SJCRH30 (cell line): Measurements from ENCODE around the gene SIRPA. TPM values are rescaled to one million over a fixed set of nuclear protein-coding genes. Genes with fewer than 3 reads are reported as not detected.
"Not testable (repeated sequence)": the region's sequence is repeated elsewhere in the genome, so short reads cannot be mapped to it uniquely, and the experiment has no call there.

ENCODE experiments used
- DNase-seq, 2 experiments: peaks; one replicate each; pipeline ENCODE4 v3.0.0-alpha.2; 2015 to 2020
- H3K27ac ChIP-seq: fragments of 250-450 bp; sonication (Bioruptor Pico); 2 replicates; pipeline ENCODE4 v1.5.1; 2020; ENCODE audit warnings: mild to moderate bottlenecking, moderate library complexity
- H3K27me3 ChIP-seq: fragments of 250-450 bp; sonication (Bioruptor Pico); 2 replicates; pipeline ENCODE4 v1.5.1; 2020; ENCODE audit warnings: mild to moderate bottlenecking, moderate library complexity
- H3K36me3 ChIP-seq: fragments of 250-450 bp; sonication (Bioruptor Pico); 2 replicates; pipeline ENCODE4 v1.5.1; 2020; ENCODE audit warnings: mild to moderate bottlenecking, moderate library complexity
- H3K4me1 ChIP-seq: fragments of 250-450 bp; sonication (Bioruptor Pico); 2 replicates; pipeline ENCODE4 v1.5.1; 2020; ENCODE audit warnings: mild to moderate bottlenecking, moderate library complexity
- H3K4me3 ChIP-seq: fragments of 250-450 bp; sonication (Bioruptor Pico); 2 replicates; pipeline ENCODE4 v1.5.1; 2020; ENCODE audit warnings: mild to moderate bottlenecking, moderate library complexity
- H3K9me3 ChIP-seq: fragments of 250-450 bp; sonication (Bioruptor Pico); replicated peaks from 2 replicates; pipeline ENCODE4 v1.5.1; 2020; ENCODE audit warnings: mild to moderate bottlenecking, moderate library complexity
- total RNA-seq: library from RNA; depleted of rRNA; stranded (reverse); fragments of >200 nt; shearing (Covaris generic); gene quantifications from 2 replicates; pipeline ENCODE4 v1.2.3, GENCODE V29; 2014

SIRPA gene
- total RNA-seq, 1 experiment from 2014 or later, result 0.93 TPM

GRCh38 chr20:1918491-1919165 lies 23.4 kb downstream of the SIRPA start:
- Histone ChIP-seq H3K27ac (no peak overlapping the region), H3K9me3 (no peaks in the 10 kb centered on the region), H3K36me3 (no peaks in the 10 kb centered on the region), H3K27me3 (no peaks in the 10 kb centered on the region), H3K4me3 (no peak overlapping the region), H3K4me1 (no peaks in the 10 kb centered on the region)
- no peak for DNase-seq

DNA sequence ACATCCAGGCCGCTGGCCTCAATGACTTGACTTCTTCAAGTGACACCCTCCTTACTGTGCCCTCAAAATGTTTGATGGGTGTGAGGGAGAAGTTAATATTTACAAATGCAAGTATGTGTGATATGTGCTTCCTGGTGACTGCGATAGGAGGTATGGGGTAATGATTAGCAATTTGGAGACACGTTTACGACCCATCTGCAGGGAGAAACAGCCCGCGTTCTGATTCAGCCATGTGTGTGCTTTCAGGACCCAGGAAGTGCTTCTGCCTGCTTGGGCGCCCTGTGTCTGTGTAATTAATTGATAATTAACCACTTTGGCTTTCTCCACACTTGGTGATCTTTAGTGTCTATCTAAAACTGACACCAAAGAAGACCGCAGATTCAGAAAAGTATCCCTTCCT lies 25.0 kb downstream of the SIRPA start:
- H3K27ac ChIP-seq, result no peak overlapping the region
- H3K4me3 ChIP-seq, result no peak overlapping the region
- H3K4me1 ChIP-seq, result no peaks in the 10 kb centered on the region
- H3K9me3 ChIP-seq, result no peaks in the 10 kb centered on the region
- DNase-seq, result no peak
- H3K27me3 ChIP-seq, result no peaks in the 10 kb centered on the region
- no peaks in the 10 kb centered on the region for H3K36me3 ChIP-seq

GRCh38 chr20:1920826-1921225 lies 25.6 kb downstream of the SIRPA start:
- no peak for DNase-seq
- H3K9me3 ChIP-seq, result no peaks in the 10 kb centered on the region
- H3K36me3 ChIP-seq, result no peaks in the 10 kb centered on the region
- H3K4me1 ChIP-seq, result no peaks in the 10 kb centered on the region
- H3K27ac ChIP-seq, result no peak overlapping the region
- H3K27me3 ChIP-seq, result no peaks in the 10 kb centered on the region
- H3K4me3 ChIP-seq, result no peak overlapping the region

DNA sequence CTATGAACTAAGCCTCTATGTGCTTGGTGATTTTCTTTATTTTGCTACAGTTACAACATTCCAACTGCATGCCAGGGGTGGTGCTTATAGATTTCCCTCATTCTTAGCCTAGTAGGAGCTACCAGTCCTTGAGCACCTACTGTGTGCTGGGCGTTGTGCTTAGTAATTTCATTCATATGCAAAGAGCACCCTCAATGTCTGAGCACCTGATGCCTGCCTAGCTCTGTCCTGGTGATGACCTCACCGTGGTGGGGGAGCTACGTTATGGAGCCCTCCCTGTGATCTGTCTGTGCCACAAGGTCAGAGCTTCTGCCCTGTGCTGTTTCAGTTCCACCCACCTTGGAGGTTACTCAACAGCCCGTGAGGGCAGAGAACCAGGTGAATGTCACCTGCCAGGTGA lies 26.8 kb downstream of the SIRPA start:
- not testable (repeated sequence) for H3K9me3 ChIP-seq, H3K27me3 ChIP-seq, H3K4me3 ChIP-seq, H3K36me3 ChIP-seq, H3K4me1 ChIP-seq, H3K27ac ChIP-seq, DNase-seq

- no peaks in the 10 kb centered on the region for H3K27me3 ChIP-seq
- H3K4me1 ChIP-seq, result no peaks in the 10 kb centered on the region
- H3K9me3 ChIP-seq, result no peaks in the 10 kb centered on the region
- H3K36me3 ChIP-seq, result no peaks in the 10 kb centered on the region
- H3K27ac ChIP-seq, result no peak overlapping the region
- H3K4me3 ChIP-seq, result no peak overlapping the region
- no peak for DNase-seq
These were observed 27.6 kb downstream of the SIRPA start for GRCh38 chr20:1922786-1923185.

- no peak overlapping the region for H3K4me3 ChIP-seq
- H3K27me3 ChIP-seq, result no peaks in the 10 kb centered on the region
- H3K9me3 ChIP-seq, result no peaks in the 10 kb centered on the region
- H3K36me3 ChIP-seq, result no peaks in the 10 kb centered on the region
- DNase-seq, result no peak
- H3K27ac ChIP-seq, result no peak overlapping the region
- H3K4me1 ChIP-seq, result no peaks in the 10 kb centered on the region
These were observed 30.0 kb downstream of the SIRPA start for GRCh38 chr20:1924910-1925861.

DNA sequence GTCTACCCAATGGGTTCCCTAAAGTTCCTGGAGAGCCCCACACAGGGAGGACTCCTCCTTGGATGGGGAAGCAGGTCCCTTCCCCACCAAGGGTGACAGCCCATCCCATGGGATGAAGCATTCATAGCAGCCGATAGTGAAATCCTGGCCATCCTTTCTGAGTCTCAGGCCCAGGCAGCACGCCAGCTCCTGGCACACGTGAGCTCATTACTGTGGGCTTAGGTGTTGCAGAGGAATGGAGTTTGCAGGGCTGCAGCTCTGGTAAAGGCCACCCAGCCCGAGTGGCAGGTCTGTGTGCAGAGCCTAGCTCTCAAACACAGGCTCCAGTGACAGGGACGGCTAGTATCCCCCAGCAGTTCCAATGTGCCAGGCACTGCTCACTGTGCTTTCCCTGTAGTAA lies 31.0 kb downstream of the SIRPA start:
- Histone ChIP-seq H3K4me1 (no peaks in the 10 kb centered on the region), H3K27me3 (no peaks in the 10 kb centered on the region), H3K9me3 (no peaks in the 10 kb centered on the region), H3K4me3 (no peak overlapping the region), H3K36me3 (no peaks in the 10 kb centered on the region), H3K27ac (no peak overlapping the region)
- DNase-seq, result no peak

DNA sequence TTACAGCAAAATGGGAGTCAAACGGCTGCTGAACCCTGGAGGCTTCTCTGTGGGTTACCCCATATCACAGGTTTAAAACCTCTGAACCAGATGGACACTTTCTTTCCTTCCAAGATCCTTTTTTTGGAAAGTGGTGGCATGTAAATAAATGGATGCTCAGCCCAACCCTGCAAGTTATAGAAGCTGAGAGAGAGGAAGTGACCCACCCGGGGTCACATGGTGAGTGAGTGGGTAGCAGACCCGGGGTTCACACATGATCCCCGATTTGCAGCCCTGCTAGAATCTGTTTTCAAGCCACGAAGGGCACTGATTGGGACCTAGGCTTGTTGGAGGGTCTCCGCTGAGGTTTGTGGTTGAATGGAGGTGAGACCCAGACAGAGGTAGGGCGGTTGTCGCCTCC lies 32.0 kb downstream of the SIRPA start:
- no peak overlapping the region for H3K27ac ChIP-seq
- DNase-seq, result no peak
- no peaks in the 10 kb centered on the region for H3K36me3 ChIP-seq
- H3K27me3 ChIP-seq, result no peaks in the 10 kb centered on the region
- no peak overlapping the region for H3K4me3 ChIP-seq
- H3K9me3 ChIP-seq, result no peaks in the 10 kb centered on the region
- H3K4me1 ChIP-seq, result no peaks in the 10 kb centered on the region

DNA sequence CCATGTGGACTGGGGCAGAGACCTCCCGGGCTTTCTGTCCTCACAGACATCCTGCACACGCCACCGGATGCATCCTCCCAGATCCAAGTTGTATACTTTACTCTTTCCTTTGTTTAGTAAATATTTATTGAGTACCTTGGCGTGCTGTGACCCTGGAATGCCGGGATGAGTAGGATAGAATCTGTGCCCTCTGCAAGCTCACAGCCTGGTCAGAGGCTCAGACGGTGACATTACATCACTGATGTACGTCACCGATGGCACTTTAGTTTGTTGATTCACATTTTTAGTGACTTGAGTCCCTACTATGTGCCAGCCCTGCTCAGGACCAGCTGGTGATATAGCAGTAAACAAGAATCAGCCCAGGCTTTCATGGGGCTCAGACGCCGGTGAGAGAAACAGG lies 32.9 kb downstream of the SIRPA start:
- Histone ChIP-seq H3K36me3 (no peaks in the 10 kb centered on the region), H3K4me3 (no peak overlapping the region), H3K27me3 (no peaks in the 10 kb centered on the region)

GRCh38 chr20:1928782-1929181 lies 33.6 kb downstream of the SIRPA start:
- no peaks in the 10 kb centered on the region for H3K36me3 ChIP-seq
- H3K4me3 ChIP-seq, result no peak overlapping the region
- H3K27ac ChIP-seq, result no peak overlapping the region
- H3K9me3 ChIP-seq, result no peaks in the 10 kb centered on the region
- no peak for DNase-seq
- no peaks in the 10 kb centered on the region for H3K27me3 ChIP-seq
- H3K4me1 ChIP-seq, result no peaks in the 10 kb centered on the region

More for the DNA sequence above, 32.9 kb downstream of the SIRPA start:
- DNase-seq, result no peak
- H3K4me1 ChIP-seq, result no peaks in the 10 kb centered on the region
- no peaks in the 10 kb centered on the region for H3K9me3 ChIP-seq
- H3K27ac ChIP-seq, result no peak overlapping the region

DNA sequence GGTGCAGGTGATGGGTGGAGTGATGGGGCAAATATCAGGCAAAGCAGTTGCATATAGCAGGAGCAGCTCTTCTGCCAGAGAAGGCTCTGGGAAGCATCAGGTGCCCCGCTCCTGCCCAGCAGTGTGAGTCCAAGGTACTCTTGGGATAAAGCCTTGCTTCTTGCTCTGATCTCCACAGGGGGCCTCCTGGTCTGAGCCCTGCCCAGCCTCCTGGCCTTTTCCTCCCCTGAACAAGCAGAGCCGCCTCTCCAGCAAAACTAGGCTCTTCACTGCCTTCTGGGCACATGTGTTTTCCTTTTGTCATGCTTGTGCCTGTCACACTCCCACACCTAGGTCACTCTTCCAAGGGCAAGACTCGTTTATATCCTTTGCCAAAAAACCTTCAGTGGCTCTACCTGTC lies 34.3 kb downstream of the SIRPA start:
- Histone ChIP-seq H3K9me3 (no peaks in the 10 kb centered on the region), H3K27me3 (no peaks in the 10 kb centered on the region), H3K27ac (no peak overlapping the region), H3K4me3 (no peak overlapping the region), H3K36me3 (no peaks in the 10 kb centered on the region), H3K4me1 (no peaks in the 10 kb centered on the region)
- DNase-seq, result no peak

DNA sequence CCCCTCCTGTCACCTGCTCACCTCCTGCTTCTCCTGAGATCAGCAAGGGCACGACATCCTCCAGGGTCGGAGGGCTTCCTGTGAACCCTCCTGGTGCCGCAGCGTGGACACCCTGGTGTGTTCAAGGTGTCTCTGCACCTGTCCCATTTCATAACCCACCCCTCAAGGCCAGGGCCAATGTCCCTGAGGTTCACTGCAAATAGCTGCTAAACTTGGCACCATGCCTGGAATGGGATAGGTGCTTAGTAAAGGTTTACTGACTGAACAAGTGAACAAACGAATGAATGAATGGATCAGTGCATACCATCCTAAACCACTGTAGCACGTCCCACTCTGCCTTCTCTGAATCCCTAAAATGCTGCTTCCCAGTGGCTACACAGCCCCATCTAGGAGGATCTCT lies 35.0 kb downstream of the SIRPA start:
- Histone ChIP-seq H3K36me3 (no peaks in the 10 kb centered on the region), H3K4me1 (no peaks in the 10 kb centered on the region), H3K9me3 (no peaks in the 10 kb centered on the region), H3K27ac (no peak overlapping the region), H3K4me3 (no peak overlapping the region), H3K27me3 (no peaks in the 10 kb centered on the region)
- DNase-seq, result no peak

GRCh38 chr20:1931830-1932229 lies 36.6 kb downstream of the SIRPA start:
- H3K9me3 ChIP-seq, result no peaks in the 10 kb centered on the region
- H3K4me1 ChIP-seq, result no peaks in the 10 kb centered on the region

GRCh38 chr20:1932971-1933370 lies 37.8 kb downstream of the SIRPA start:
- H3K4me3 ChIP-seq, result no peak overlapping the region
- no peak overlapping the region for H3K27ac ChIP-seq
- no peaks in the 10 kb centered on the region for H3K4me1 ChIP-seq
- H3K36me3 ChIP-seq, result no peaks in the 10 kb centered on the region
- H3K27me3 ChIP-seq, result no peaks in the 10 kb centered on the region
- no peaks in the 10 kb centered on the region for H3K9me3 ChIP-seq
- no peak for DNase-seq

More at GRCh38 chr20:1931830-1932229, 36.6 kb downstream of the SIRPA start:
- Histone ChIP-seq H3K36me3 (no peaks in the 10 kb centered on the region), H3K27ac (no peak overlapping the region), H3K4me3 (no peak overlapping the region), H3K27me3 (no peaks in the 10 kb centered on the region)
- DNase-seq, result no peak

DNA sequence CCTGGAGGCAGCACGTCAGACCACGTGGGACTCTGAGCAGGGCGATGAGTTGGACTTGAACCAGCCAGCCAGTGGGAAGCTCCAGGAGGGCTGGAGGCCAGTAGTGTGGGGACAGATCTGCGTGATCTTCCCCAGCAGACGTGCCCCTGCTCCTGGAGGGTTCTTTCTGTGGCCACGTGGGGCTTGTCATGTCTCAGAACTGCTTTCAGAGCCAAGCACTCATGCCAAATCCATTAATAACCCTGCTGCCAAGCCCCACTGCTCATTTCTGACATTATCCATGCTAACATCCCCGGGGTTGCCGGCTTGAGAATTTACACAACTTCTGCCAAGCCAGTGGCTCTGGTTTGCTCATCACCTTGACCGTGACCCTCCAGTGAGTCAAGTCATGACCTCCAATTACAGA lies 38.3 kb downstream of the SIRPA start:
- Histone ChIP-seq H3K36me3 (no peaks in the 10 kb centered on the region), H3K9me3 (no peaks in the 10 kb centered on the region), H3K4me3 (no peak overlapping the region), H3K27ac (no peak overlapping the region), H3K4me1 (no peaks in the 10 kb centered on the region), H3K27me3 (no peaks in the 10 kb centered on the region)
- no peak for DNase-seq
